Cerebellar cortex (tissue), 1 donor: ENCODE results near the gene PLCB1.
"Not testable (repeated sequence)": the region's sequence is repeated elsewhere in the genome, so short reads cannot be mapped to it uniquely, and the experiment has no call there.

Experiments
- DNase-seq: peaks from one replicate; pipeline ENCODE4 v3.0.0-alpha.2; 2015; ENCODE audit warnings: low spot score

Gene PLCB1

DNA sequence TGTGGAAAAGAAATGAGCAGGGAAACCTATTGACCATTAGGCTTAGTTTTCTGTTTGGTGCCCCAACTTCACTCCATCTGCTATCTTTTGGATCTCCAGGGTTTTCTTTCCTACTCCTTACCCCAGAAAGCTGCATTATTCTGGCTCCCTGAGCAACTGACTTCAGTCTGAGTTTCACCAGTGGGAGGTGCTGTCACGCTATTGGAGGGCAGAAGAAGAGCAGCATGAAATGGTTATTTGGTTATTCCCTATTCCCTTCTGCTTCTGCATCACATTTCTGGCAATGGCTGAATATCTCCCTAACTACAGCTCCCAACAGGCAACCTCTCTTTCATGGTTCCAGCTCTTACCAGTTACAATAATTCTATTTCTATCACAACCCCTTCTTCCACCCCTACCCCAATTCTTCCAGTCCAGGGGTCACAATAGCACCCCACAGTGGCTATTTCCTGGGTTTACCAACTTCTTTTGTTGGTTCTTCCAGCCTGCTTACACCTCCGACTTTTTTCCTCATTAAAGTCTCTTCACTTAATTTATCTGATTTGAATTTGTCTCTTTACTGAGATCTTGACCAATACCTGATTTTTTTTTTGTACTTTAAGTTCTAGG lies 311.5 kb downstream of the PLCB1 start:
- DNase-seq = no peak

DNA sequence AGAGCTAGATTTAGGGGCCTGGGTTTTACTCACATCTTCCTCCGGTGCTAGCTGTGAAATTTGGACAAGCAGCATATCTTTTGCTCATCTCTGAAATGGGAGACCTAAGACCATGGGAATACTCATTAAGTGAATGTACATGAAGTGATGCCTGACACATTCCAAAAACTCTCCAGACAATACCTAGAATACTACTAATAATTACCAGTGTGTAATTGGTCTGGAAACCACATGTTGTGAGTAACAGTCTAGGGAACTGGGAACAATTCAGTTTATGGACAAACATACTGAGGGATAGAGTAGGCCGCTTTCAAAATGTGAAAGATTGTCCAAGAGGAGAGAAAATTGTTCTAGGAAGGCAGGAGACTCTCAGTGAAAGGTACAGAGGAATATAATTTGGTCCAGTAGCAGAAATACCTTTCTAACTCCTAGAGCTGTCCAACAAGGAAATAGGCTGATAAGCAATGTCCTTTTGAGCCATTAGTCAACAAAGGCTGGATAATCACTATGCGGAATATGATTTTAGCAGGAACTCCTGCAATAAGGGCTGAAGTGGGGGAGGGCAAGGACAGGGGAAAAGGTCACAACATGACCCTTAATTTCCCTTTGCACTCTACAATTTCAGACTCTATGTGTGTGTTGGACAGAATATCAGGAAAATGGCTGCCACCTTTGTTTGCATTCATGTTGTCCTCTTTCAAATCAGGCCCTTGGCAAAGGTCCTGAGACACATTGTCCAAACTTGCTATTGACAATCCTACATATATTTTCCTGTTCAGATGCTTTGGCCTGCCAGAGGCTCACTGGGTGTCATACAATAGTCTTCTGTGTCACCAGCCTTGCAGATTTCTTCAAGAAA lies 315.4 kb downstream of the PLCB1 start:
- no peak for DNase-seq

GRCh38 chr20:8449123-8449522 lies 317.1 kb downstream of the PLCB1 start:
- no peak for DNase-seq

GRCh38 chr20:8454137-8454712 lies 322.2 kb downstream of the PLCB1 start:
- DNase-seq = no peak

DNA sequence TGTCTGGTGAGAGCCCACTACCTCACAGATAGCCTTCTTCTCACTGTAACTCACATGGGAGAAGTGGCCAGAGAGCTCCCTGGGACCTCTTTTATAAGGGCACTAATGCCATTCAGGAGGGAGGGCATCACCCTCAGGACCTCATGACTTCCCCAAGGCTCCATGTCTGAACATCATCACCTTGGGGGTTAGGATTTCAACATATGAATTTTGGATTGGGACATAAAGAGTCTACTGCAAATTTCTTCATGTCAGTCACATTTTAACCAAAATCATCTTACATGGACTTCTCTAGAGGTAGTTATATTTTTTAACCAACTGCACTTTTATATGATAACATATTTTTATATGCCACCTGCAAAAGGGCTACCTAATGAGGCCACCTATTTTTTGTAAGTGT lies 324.7 kb downstream of the PLCB1 start:
- no peak for DNase-seq

DNA sequence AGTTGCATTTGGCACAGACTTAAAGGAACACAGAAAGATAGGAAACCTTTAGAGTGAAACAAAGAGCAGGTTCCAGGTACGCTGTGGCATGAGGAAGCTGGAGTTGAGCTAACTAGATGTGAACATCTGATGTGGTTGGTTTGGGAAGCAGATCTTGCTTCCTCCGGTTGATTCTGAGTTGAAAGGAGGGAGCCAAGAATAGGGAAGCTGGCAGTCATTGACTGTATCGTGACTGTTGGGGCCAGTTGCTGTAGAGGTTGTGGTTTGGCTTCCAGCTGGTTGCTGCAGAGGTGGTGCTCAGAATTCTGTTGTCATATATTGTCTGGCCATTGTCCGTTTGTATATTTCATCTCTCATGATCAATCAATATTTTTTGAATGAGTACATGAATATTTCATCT lies 325.9 kb downstream of the PLCB1 start:
- no peak for DNase-seq

DNA sequence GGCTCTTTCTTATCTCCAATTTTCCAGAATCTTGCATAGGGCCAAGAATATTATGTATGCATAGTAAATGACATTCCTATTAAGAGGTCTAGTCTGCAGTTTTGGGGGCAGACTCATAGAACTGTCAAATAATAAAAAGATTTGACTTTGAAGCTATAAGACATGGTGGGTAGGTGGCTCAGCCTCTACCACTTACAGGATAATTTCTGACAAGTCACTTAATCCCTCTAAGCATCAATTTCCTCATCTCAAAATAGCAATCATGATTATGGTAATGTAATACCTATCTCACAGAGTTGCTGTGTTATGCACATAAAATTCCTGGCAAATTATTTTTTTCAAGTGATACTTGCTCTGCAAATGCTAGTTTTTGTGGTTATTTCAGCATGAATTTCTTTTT lies 329.1 kb downstream of the PLCB1 start:
- DNase-seq = no peak

- DNase-seq = no peak
Observed at GRCh38 chr20:8464368-8464767, 332.3 kb downstream of the PLCB1 start.

- not testable (repeated sequence) for DNase-seq
Observed at GRCh38 chr20:8466781-8467180, 334.7 kb downstream of the PLCB1 start.

DNA sequence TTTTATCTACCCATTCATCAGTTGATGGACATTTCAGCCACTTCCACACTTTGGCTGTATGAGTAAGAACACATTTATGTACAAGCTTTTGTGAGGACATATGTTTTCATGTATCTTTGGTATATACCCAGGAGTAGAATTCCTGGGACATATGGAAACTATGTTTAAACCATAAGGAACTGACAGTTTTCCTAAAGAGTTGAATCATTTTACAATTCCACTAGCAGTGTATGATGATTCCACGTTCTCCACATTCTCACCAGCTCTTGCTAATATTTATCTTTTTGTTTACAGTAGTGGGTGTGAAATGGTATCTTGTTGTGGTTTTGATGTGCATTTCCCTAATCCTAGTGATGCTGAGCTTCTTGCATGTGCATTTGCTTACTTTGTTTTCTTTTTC lies 338.1 kb downstream of the PLCB1 start:
- no peak for DNase-seq

DNA sequence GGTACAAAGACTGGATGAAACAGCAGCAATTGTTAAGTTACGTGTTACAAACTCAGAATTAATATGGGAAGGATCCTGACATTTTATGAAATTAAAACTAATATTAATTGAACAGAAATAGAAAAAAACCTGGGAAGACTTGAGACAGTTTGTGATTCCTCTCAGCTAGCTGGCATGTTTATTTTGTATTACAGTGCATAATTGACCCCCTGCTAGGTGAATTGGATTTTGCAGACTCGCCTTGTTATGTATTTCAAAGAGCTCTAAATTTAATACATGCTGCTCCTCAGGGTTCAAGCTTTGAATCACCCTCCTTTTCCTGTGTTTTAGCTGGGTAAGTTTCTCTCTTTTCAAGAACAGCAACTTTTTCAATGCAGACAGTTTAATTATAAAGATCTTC lies 339.4 kb downstream of the PLCB1 start:
- DNase-seq = no peak

- DNase-seq = no peak
Observed at GRCh38 chr20:8473459-8473858, 341.4 kb downstream of the PLCB1 start.

DNA sequence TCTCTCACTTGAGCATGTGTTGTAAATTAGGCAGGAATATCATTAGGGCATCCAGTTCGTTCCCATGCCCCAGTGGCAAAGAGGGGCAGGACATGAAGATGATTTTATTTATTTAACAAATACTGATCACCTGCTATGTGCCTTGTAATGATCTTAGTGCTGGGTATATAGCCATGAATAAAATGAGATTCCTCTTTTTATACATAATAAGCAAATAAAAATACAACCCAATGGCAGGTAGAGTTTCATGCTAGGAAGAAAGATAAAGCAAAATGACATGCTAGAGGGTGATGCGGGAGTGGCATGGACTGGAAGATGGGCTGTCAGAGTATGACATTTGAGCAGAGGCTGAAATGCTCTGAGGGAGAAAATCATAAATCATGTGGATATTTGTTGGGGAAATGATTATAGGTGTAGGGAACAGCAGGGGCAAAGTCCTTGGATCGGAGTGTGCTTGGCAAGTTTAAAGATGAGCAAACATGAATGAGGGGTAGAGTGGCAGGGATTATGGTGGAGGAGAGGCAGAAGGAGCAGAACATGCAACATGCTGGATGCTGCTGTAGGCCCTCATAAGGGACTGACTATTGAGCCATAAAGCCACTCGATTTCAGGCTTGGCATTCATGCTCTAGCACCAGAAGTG lies 342.1 kb downstream of the PLCB1 start:
- no peak for DNase-seq

DNA sequence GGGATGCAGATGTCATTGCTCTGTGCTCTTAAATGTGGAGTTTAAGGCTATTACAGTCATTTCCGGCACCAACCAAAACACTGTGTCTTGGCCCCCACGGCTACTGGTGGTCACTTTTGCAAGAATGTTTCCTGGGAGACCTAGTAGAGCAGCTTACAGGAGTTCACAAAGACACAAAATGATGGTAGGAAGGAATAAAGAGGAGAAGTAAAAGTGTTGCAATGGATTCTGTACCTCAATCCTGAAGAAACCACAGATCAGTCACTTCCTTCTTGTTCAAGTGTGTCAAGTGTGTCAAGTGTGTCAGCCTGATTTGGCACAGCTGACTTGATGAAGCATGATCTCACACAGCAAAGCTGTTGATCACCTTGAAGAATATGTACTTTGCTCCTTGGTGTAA lies 344.0 kb downstream of the PLCB1 start:
- no peak for DNase-seq

DNA sequence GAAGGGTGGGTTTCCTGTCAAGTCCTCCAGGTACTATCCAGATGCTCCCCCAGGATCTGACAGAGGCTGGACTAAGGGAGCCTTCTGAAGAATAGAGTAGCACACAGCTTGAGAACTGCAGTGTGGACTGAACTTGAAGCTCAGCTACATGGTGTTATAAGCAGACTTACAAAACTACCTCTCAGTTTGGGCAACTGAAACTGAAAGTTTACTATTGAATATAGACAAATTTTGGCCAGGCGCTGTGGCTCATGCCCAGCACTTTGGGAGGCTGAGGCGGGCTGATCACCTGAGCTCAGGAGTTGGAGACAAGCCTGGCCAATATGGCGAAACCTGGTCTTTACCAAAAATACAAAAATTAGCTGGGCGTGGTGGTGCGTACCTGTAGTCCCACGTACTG lies 348.5 kb downstream of the PLCB1 start:
- no peak for DNase-seq

DNA sequence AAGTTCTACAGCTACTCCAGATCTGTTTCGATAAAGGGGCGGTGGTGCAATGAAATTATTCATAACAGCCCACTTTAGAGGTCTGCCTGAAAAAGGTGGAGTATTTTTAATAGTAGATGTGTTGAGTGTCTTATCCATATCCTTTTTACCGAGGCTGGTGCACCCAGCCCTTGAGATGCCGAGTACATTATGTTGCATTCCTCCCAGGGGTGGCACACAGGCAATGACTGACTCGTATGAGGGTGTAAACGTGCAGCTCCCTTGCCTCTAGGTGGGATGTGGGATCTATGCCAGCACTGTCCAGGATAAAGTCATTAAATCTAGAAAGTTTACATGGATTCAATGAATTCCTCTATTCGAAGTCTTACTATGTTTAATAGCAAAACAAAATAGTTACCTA lies 355.6 kb downstream of the PLCB1 start:
- DNase-seq = no peak

DNA sequence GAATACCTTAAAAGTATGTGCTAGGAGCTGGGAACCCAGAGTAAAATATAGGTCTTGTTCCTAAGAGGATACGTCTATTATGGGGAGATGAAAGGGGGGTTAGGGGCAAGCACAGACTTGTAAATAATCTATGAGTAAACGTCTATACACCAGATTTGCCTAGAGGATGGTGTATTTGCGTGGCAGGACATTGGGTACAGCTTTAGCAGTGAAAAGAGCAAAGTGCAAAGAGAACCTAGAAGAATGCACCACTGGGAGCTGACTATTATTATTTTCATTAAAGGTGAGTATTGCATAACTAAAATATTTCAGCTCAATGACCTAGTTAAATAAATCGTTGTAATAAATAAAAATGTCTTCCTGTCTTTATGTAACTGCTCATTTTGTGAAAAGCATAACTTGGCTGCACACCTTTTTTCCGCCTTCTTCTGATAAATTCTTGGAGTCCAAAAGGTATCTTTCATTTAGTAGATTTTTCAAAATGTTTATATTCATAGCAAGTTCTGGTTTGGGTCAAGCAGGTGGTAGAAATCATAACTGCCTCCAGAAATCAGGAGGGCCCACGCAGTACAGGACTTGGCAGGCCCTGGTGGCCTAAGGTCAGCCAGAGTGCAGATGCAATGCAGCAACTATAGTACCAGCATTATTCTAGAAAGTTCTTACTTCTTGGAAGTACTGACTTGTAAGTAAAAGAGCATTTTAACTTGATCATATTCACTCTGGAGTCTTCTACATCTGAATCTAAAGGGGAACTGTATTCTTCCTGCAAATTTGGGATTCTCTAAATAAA lies 357.2 kb downstream of the PLCB1 start:
- DNase-seq = no peak

DNA sequence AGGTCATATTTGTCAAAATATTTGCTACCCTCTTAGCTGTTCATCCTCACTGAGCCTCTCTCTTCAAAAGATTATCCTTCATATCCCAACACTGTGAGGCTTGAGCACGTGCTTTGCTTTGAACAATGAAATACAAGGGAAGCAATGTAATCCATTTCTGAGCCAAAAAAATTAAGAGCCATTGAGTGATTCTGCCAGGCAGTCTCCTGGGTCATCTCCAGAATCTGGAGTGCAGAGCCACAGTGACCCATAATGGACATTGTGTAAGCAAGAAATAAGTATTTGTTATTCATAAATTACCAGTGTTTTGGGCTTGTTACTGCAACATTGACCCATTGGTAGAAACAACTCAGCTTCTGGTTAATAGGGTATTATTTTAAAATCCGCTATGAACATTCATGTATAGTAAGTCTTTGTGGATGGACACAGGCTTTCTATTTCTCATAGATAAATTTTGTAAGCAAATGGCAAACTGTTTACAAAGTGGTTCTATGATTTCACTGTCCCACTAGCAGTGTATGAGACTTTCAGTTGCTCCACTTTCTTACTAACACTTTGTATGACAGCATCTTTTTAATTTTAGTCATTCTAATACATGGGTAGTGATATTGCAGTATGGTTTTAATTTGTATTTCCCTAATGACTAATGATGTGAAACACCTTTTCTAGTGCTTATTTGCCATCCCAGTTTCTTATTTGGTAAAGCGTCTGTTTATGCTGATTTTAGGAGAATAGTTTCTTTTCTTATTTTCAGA lies 358.2 kb downstream of the PLCB1 start:
- DNase-seq = peak; percentile 15

GRCh38 chr20:8492173-8492572 lies 360.1 kb downstream of the PLCB1 start:
- no peak for DNase-seq

GRCh38 chr20:8498571-8498970 lies 366.5 kb downstream of the PLCB1 start:
- DNase-seq = no peak

GRCh38 chr20:8504030-8504429 lies 372.0 kb downstream of the PLCB1 start:
- no peak for DNase-seq
